H1 (cell line): ENCODE results near the gene RPL14. TPM values are rescaled to one million over a fixed set of nuclear protein-coding genes. Genes with fewer than 3 reads are reported as not detected.

Experiments used
- CTCF ChIA-PET: fragments of 300-600 bp; sonication (Branson Sonifier 250); formaldehyde crosslinking; loops from one replicate; lab custom pipeline; 2021; ENCODE audit not compliant: partially characterized antibody; lab: Charles Lee
- POLR2A ChIA-PET: fragments of 300-600 bp; sonication (Branson Sonifier 250); formaldehyde crosslinking; loops from one replicate; lab custom pipeline; 2021; ENCODE audit warnings: inconsistent platforms; ENCODE audit not compliant: partially characterized antibody; lab: Charles Lee
- DNase-seq, 2 experiments: peaks; one replicate each; pipeline versions ENCODE4 v3.0.0 to v3.0.0-alpha.2; 2010 to 2022; ENCODE audit warnings: low spot score in 2 of 2, low read depth in 1 of 2, mixed read lengths in 1 of 2
- FAIRE-seq: peaks from 2 replicates; lab custom pipeline; 2011; peaks lifted over from hg19 to GRCh38; lab: Jason Lieb, UNC
- H2AFZ ChIP-seq: 2 replicates; pipeline ENCODE4 v1.8.1; 2012; ENCODE audit warnings: low read length, inconsistent platforms
- H2AK5ac ChIP-seq: 2 replicates; pipeline ENCODE4 v1.6.1; 2013; ENCODE audit warnings: low read depth, low read length
- H2BK120ac ChIP-seq: replicated peaks from 2 replicates; pipeline ENCODE3; 2013; ENCODE audit warnings: low read depth, low read length, inconsistent platforms
- H2BK12ac ChIP-seq: 2 replicates; pipeline ENCODE4 v1.6.1; 2013; ENCODE audit warnings: low read depth, low read length
- H2BK15ac ChIP-seq: 2 replicates; pipeline ENCODE4 v1.6.1; 2013; ENCODE audit warnings: low read length
- H2BK20ac ChIP-seq: 2 replicates; pipeline ENCODE4 v1.6.1; 2013; ENCODE audit warnings: low read length
- H2BK5ac ChIP-seq: 2 replicates; pipeline ENCODE4 v1.6.1; 2013; ENCODE audit warnings: low read depth, low read length
- H3K14ac ChIP-seq: 2 replicates; pipeline ENCODE4 v1.6.1; 2013; ENCODE audit warnings: inconsistent platforms; ENCODE audit not compliant: insufficient read length
- H3K18ac ChIP-seq: 2 replicates; pipeline ENCODE4 v1.6.1; 2013; ENCODE audit warnings: low read length; ENCODE audit errors: extremely low read depth
- H3K23ac ChIP-seq: 2 replicates; pipeline ENCODE4 v1.6.1; 2013; ENCODE audit warnings: inconsistent platforms; ENCODE audit not compliant: insufficient read length
- H3K23me2 ChIP-seq: 2 replicates; pipeline ENCODE4 v1.6.1; 2013; ENCODE audit warnings: low read depth, low read length
- H3K27ac ChIP-seq: 2 replicates; pipeline ENCODE4 v1.6.1; 2011; ENCODE audit warnings: low read depth, low read length, inconsistent platforms
- H3K27me3 ChIP-seq, 4 experiments: replicated peaks in 1 of 4; 1 replicate in 1 of 4; 2 replicates in 3 of 4; pipeline versions ENCODE4 v1.6.1 to v1.8.1; 2011 to 2013; ENCODE audit warnings: low read length in 3 of 4, mild to moderate bottlenecking in 3 of 4, inconsistent platforms in 2 of 4, mixed read lengths in 2 of 4, moderate library complexity in 1 of 4; ENCODE audit not compliant: control insufficient read depth in 3 of 4, insufficient read depth in 3 of 4; ENCODE audit errors: extremely low read depth in 1 of 4
- H3K36me3 ChIP-seq, 4 experiments: 2 replicates each; pipeline versions ENCODE4 v1.6.1 to v1.8.1; 2011 to 2013; ENCODE audit warnings: mild to moderate bottlenecking in 4 of 4, low read length in 3 of 4, moderate library complexity in 2 of 4, control low read depth in 1 of 4, inconsistent platforms in 1 of 4; ENCODE audit not compliant: insufficient read depth in 4 of 4, control insufficient read depth in 2 of 4
- H3K4ac ChIP-seq: replicated peaks from 2 replicates; pipeline ENCODE3; 2013; ENCODE audit warnings: low read length, low read depth, mixed read lengths, inconsistent platforms; ENCODE audit not compliant: insufficient read length
- H3K4me1 ChIP-seq, 4 experiments: replicated peaks in 1 of 4; 1 replicate in 1 of 4; 2 replicates in 3 of 4; pipeline versions ENCODE4 v1.6.1 to v1.8.1; 2011 to 2013; ENCODE audit warnings: low read length in 3 of 4, inconsistent platforms in 2 of 4, mixed read lengths in 1 of 4; ENCODE audit not compliant: insufficient read depth in 4 of 4, control insufficient read depth in 3 of 4
- H3K4me2 ChIP-seq, 2 experiments: 2 replicates each; pipeline versions ENCODE4 v1.6.1 to v1.8.1; 2011 to 2013; ENCODE audit warnings: low read depth in 2 of 2, low read length in 2 of 2, control low read depth in 1 of 2, inconsistent platforms in 1 of 2, mild to moderate bottlenecking in 1 of 2; ENCODE audit not compliant: insufficient read depth in 1 of 2
- H3K4me3 ChIP-seq, 4 experiments: fragments of 200-600, 300-600 bp in 1 of 4; sonication (generic), shearing (Covaris generic), sonication (Bioruptor Twin) in 1 of 4; 2 replicates each; pipeline versions ENCODE4 v1.5.1 to v1.8.1; 2011 to 2016; ENCODE audit warnings: low read length in 4 of 4, low read depth in 3 of 4, control low read depth in 2 of 4, inconsistent platforms in 2 of 4, mild to moderate bottlenecking in 2 of 4, mixed read lengths in 1 of 4, moderate library complexity in 1 of 4; ENCODE audit not compliant: insufficient read depth in 2 of 4; ENCODE audit errors: extremely low read depth in 1 of 4
- H3K56ac ChIP-seq: replicated peaks from 2 replicates; pipeline ENCODE3; 2013; ENCODE audit warnings: low read depth, mild to moderate bottlenecking, mixed read lengths, low read length, inconsistent platforms; ENCODE audit not compliant: insufficient read length
- H3K79me1 ChIP-seq: 2 replicates; pipeline ENCODE4 v1.6.1; 2013; ENCODE audit warnings: low read depth, low read length, control low read depth
- H3K79me2 ChIP-seq, 2 experiments: 2 replicates each; pipeline versions ENCODE4 v1.6.1 to v1.8.1; 2012 to 2013; ENCODE audit warnings: low read length in 2 of 2, mild to moderate bottlenecking in 2 of 2, inconsistent platforms in 1 of 2; ENCODE audit not compliant: insufficient read depth in 2 of 2, control insufficient read depth in 1 of 2
- H3K9ac ChIP-seq, 4 experiments: replicated peaks in 1 of 4; 1 replicate in 1 of 4; 2 replicates in 3 of 4; pipeline versions ENCODE4 v1.6.1 to v1.8.1; 2011 to 2013; ENCODE audit warnings: low read depth in 3 of 4, low read length in 3 of 4, control low read depth in 2 of 4, mild to moderate bottlenecking in 2 of 4, moderate library complexity in 2 of 4, inconsistent platforms in 1 of 4; ENCODE audit errors: extremely low read depth in 1 of 4
- H3K9me3 ChIP-seq, 2 experiments: 2 replicates each; pipeline versions ENCODE4 v1.6.1 to v1.8.1; 2012 to 2013; ENCODE audit warnings: mild to moderate bottlenecking in 2 of 2, moderate library complexity in 2 of 2, control low read depth in 1 of 2, inconsistent platforms in 1 of 2, low read depth in 1 of 2, low read length in 1 of 2, mixed read lengths in 1 of 2; ENCODE audit not compliant: insufficient read depth in 2 of 2
- H4K20me1 ChIP-seq, 2 experiments: replicated peaks in 1 of 2; 2 replicates each; pipeline versions ENCODE3 to v1.8.1; 2011 to 2013; ENCODE audit warnings: inconsistent platforms in 2 of 2, low read length in 2 of 2, mild to moderate bottlenecking in 1 of 2; ENCODE audit not compliant: insufficient read depth in 2 of 2, control insufficient read depth in 1 of 2
- H4K5ac ChIP-seq: 2 replicates; pipeline ENCODE4 v1.6.1; 2013; ENCODE audit warnings: low read length, low read depth, mixed read lengths, inconsistent platforms; ENCODE audit not compliant: insufficient read length
- H4K8ac ChIP-seq: 2 replicates; pipeline ENCODE4 v1.8.0; 2013; ENCODE audit warnings: mild to moderate bottlenecking, moderate library complexity, low read length, inconsistent platforms; ENCODE audit not compliant: insufficient read depth; ENCODE audit errors: extremely low read depth
- H4K91ac ChIP-seq: replicated peaks from 2 replicates; pipeline ENCODE3; 2013; ENCODE audit warnings: low read length, mixed read lengths, inconsistent platforms; ENCODE audit not compliant: insufficient read length
- POLR2A ChIP-seq, 2 experiments: IDR thresholded peaks; 1 replicate in 1 of 2; 2 replicates in 1 of 2; pipeline ENCODE4 v1.6.1; 2011; ENCODE audit warnings: low read depth in 2 of 2, low read length in 2 of 2, mild to moderate bottlenecking in 2 of 2; ENCODE audit errors: control extremely low read depth in 1 of 2
- SIX5 ChIP-seq: IDR thresholded peaks from 2 replicates; pipeline ENCODE4 v1.6.1; 2011; ENCODE audit warnings: mild to moderate bottlenecking, low read depth, low read length
- WGBS, 2 experiments: shearing (Covaris generic) in 1 of 2; methylation state at CpG; one replicate each; pipeline versions ENCODE4 v1.1.6 to v1.1.7; 2013 to 2015; ENCODE audit warnings: low lambda C conversion rate in 2 of 2, mixed read lengths in 2 of 2, inconsistent platforms in 1 of 2, low coverage in 1 of 2, missing lambda C conversion rate in 1 of 2; ENCODE audit not compliant: insufficient replicate concordance in 2 of 2, insufficient coverage in 1 of 2, insufficient read length in 1 of 2; ENCODE audit errors: extremely low coverage in 1 of 2, missing lambda C conversion rate in 1 of 2; 5-methylcytosine and 5-hydroxymethylcytosine counted together
- polyA plus RNA-seq, 7 experiments: library from polyadenylated mRNA; depleted of rRNA in 3 of 7; stranded (reverse) in 5 of 7; unstranded in 2 of 7; fragments of >200 nt in 5 of 7; fragments of 200-250 nt in 2 of 7; gene quantifications; 1 replicate in 5 of 7; 2 replicates in 1 of 7; 4 replicates in 1 of 7; pipeline versions ENCODE4 v1.2.1 to v1.2.3, GENCODE V29; 2011 to 2013; ENCODE audit warnings: missing spikeins in 2 of 7, mixed read lengths in 2 of 7
- total RNA-seq: library from RNA; stranded (reverse); fragmentation: NEBNext Ultra II Directional; extraction: Animal tissue kit (Norgen Biotek cat#: 25700); gene quantifications from 2 replicates; pipeline ENCODE4 v1.2.1, GENCODE V29; 2021

RPL14 gene
- total and polyA plus RNA-seq, 2 of the 8 experiments (the other 6 are each of a cell fraction or from before 2014, with no cell fraction given), result 1,192 to 2,341 TPM

DNA sequence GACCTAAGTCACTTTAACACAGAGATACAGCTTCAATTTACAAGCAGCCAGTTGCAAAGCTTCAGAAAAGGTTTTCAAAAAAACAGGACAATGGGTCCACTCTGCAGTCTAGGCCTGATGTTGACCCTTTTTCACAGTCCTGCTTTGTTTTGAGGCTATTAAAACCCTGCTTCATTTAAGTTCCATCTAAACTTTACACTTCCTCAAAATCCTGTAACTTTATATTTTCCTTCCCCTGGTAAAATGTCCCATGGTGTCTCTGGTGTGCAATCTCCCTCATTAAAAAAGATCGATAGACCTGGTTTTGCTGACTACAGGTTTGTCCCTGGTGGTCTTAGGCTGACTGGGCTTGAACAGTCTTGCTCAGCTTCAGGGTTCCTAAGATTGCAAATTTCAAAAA is 5.1 kb upstream of the RPL14 start:
- Histone ChIP-seq H3K9ac (peak overlapping the region in 3 of 4 experiments; percentile 94 to 95 (median 94); a peak in 4 of 7 replicates), H4K8ac (no peak overlapping the region), H2AFZ (0 out of 2 replicates have a peak overlapping the region, but pooled peaks have one; percentile 87), H2BK15ac (no peak overlapping the region), H4K20me1 (no peaks in the 10 kb centered on the region), H2BK12ac (no peak overlapping the region), H3K79me1 (no peaks in the 10 kb centered on the region), H3K4me3 (peak overlapping the region; percentile 75 to 91 (median 82); a peak in 7 of 8 replicates), H3K4ac (no peak overlapping the region), H3K23ac (no peak overlapping the region), H3K36me3 (no peaks in the 10 kb centered on the region), H3K79me2 (no peaks in the 10 kb centered on the region), H3K23me2 (peaks cover 6% of the 10 kb centered on the region), H2BK5ac (no peak overlapping the region), H3K9me3 (no peaks in the 10 kb centered on the region), H2BK20ac (no peak overlapping the region), H3K4me2 (peak overlapping the region; percentile 73 to 99), H2BK120ac (no peak overlapping the region), H3K14ac (no peak overlapping the region), H4K5ac (no peak overlapping the region), H4K91ac (no peak overlapping the region), H3K4me1 (peaks cover 0 to 3% (median 0%) of the 10 kb centered on the region in 4 experiments; a peak in 1 of 7 replicates), H2AK5ac (no peak overlapping the region), H3K27me3 (no peaks in the 10 kb centered on the region), H3K18ac (no peak overlapping the region), H3K56ac (no peak overlapping the region), H3K27ac (0 out of 2 replicates have a peak overlapping the region, but pooled peaks have one; percentile 94)
- ChIA-PET POLR2A (interaction anchor here (0.6 to 5.7 kb wide), 4 partner anchors 8 to 75 kb away, joined by 3 to 50 read pairs (median 6); no protein-coding TSS in a partner anchor), CTCF (interaction anchor here (1.0 kb wide), 1 partner anchor 260 kb away, joined by 4 read pairs; no protein-coding TSS in a partner anchor)
- TF ChIP-seq SIX5, result no peak
- TF ChIP-seq POLR2A (IDR thresholded peaks at IDR 0.05; ENCODE audit: control extremely low read depth in 1 of 2, low read depth in 2 of 2, low read length in 2 of 2), result no peak
- WGBS, 2 experiments, result 100% methylated on average over 1 of the region's 1 CpG; no CpG with 5 or more reads in 1 of the 2 experiments
- DNase-seq (no peak), FAIRE-seq (no peak)
